SK-N-SH (cell line): ENCODE data around the gene BMP7. TPM values are rescaled to one million over a fixed set of nuclear protein-coding genes. Genes with fewer than 3 reads are reported as not detected.

Experiments used
- CTCF ChIA-PET: fragments of 300-600, 350-600 bp; formaldehyde crosslinking; extraction: SDS; loops from one replicate; lab custom pipeline; 2021; lab: Yijun Ruan, JAX
- POLR2A ChIA-PET: fragments of 350-600 bp; sonication (Branson Sonifier 250); formaldehyde crosslinking; extraction: SDS; loops from one replicate; lab custom pipeline; 2020; ENCODE audit warnings: antibody characterized with exemption, inconsistent platforms; lab: Yijun Ruan, JAX
- DNase-seq: peaks from one replicate; pipeline ENCODE4 v3.0.0; 2012
- H2AFZ ChIP-seq: fragments of 200-600 bp; sonication (generic); 2 replicates; pipeline ENCODE4 v1.8.1; 2016; ENCODE audit warnings: antibody characterized with exemption, mild to moderate bottlenecking, low read depth
- H3F3A ChIP-seq: fragments of 200-600 bp; sonication (generic); replicated peaks from 2 replicates; pipeline ENCODE3; 2016; ENCODE audit warnings: antibody characterized with exemption, mild to moderate bottlenecking; ENCODE audit not compliant: insufficient read depth
- H3K27ac ChIP-seq, 2 experiments: fragments of 200-500 bp in 1 of 2; fragments of 200-600 bp in 1 of 2; sonication (Bioruptor generic) in 1 of 2; sonication (generic), shearing (Covaris generic) in 1 of 2; 2 replicates each; pipeline versions ENCODE4 v1.5.1 to v1.6.1; 2014 to 2016; ENCODE audit warnings: low read depth in 2 of 2, inconsistent platforms in 1 of 2, low read length in 1 of 2, mild to moderate bottlenecking in 1 of 2, mixed read lengths in 1 of 2
- H3K27me3 ChIP-seq: fragments of 200-600 bp; sonication (generic), shearing (Covaris generic); 2 replicates; pipeline ENCODE4 v1.6.1; 2016; ENCODE audit warnings: mixed run types; ENCODE audit not compliant: insufficient read depth
- H3K36me3 ChIP-seq, 2 experiments: fragments of 200-500 bp in 1 of 2; fragments of 200-600 bp in 1 of 2; sonication (Bioruptor generic) in 1 of 2; sonication (generic) in 1 of 2; replicated peaks in 1 of 2; 2 replicates each; pipeline versions ENCODE3 to v1.5.1; 2014 to 2016; ENCODE audit warnings: low read length in 1 of 2, mild to moderate bottlenecking in 1 of 2; ENCODE audit not compliant: insufficient read depth in 2 of 2, control insufficient read depth in 1 of 2
- H3K4me1 ChIP-seq, 2 experiments: fragments of 200-500 bp in 1 of 2; fragments of 200-600 bp in 1 of 2; sonication (Bioruptor generic) in 1 of 2; sonication (generic), shearing (Covaris generic) in 1 of 2; 2 replicates each; pipeline versions ENCODE4 v1.5.1 to v1.6.1; 2014 to 2016; ENCODE audit warnings: low read depth in 1 of 2, low read length in 1 of 2, mixed run types in 1 of 2; ENCODE audit not compliant: insufficient read depth in 2 of 2, control insufficient read depth in 1 of 2
- H3K4me2 ChIP-seq: fragments of 200-600 bp; sonication (generic), shearing (Covaris generic); 2 replicates; pipeline ENCODE4 v1.6.1; 2017; ENCODE audit warnings: mixed run types
- H3K4me3 ChIP-seq, 2 experiments: fragments of 200-500 bp in 1 of 2; fragments of 200-600 bp in 1 of 2; sonication (Bioruptor generic) in 1 of 2; sonication (generic), shearing (Covaris generic) in 1 of 2; 2 replicates each; pipeline versions ENCODE4 v1.5.1 to v1.8.1; 2014 to 2016; ENCODE audit warnings: low read depth in 2 of 2, inconsistent platforms in 1 of 2, low read length in 1 of 2, mild to moderate bottlenecking in 1 of 2, mixed read lengths in 1 of 2, moderate library complexity in 1 of 2
- H3K79me2 ChIP-seq: fragments of 200-600 bp; sonication (generic); 2 replicates; pipeline ENCODE4 v1.8.1; 2017; ENCODE audit warnings: mild to moderate bottlenecking; ENCODE audit not compliant: insufficient read depth
- H3K9ac ChIP-seq: fragments of 200-600 bp; sonication (generic); 2 replicates; pipeline ENCODE4 v1.6.1; 2017; ENCODE audit warnings: mixed run types
- H3K9me2 ChIP-seq: fragments of 200-600 bp; sonication (generic); 2 replicates; pipeline ENCODE4 v1.6.1; 2017; ENCODE audit warnings: mixed run types
- H3K9me3 ChIP-seq: fragments of 200-600 bp; sonication (generic); 2 replicates; pipeline ENCODE4 v1.6.1; 2017; ENCODE audit warnings: mixed run types, mild to moderate bottlenecking, moderate library complexity
- H4K20me1 ChIP-seq: fragments of 200-600 bp; sonication (generic); 2 replicates; pipeline ENCODE4 v1.6.1; 2017; ENCODE audit warnings: mild to moderate bottlenecking, mixed run types; ENCODE audit not compliant: insufficient read depth
- CHD2 ChIP-seq: fragments of 150-350 bp; IDR thresholded peaks from 2 replicates; pipeline ENCODE4 v1.6.1; 2018; ENCODE audit warnings: low read length; ENCODE audit not compliant: partially characterized antibody
- CTCF ChIP-seq: fragments of 200-600 bp; sonication (generic); IDR thresholded peaks from 2 replicates; pipeline ENCODE4 v1.6.1; 2017; ENCODE audit warnings: antibody characterized with exemption, mild to moderate bottlenecking, moderate library complexity
- FOSL2 ChIP-seq: IDR thresholded peaks from 2 replicates; pipeline ENCODE4 v1.4.0; 2012; ENCODE audit warnings: low read depth, mild to moderate bottlenecking, moderate library complexity, borderline replicate concordance
- FOXJ3 ChIP-seq: sonication (generic); formaldehyde crosslinking; IDR thresholded peaks from 2 replicates; pipeline ENCODE4 v1.5.1; 2020; ENCODE audit warnings: mild to moderate bottlenecking, missing genetic modification reagents
- FOXM1 ChIP-seq: IDR thresholded peaks from 2 replicates; pipeline ENCODE4 v1.4.0; 2012; ENCODE audit warnings: low read depth, mild to moderate bottlenecking
- JUND ChIP-seq: IDR thresholded peaks from 2 replicates; pipeline ENCODE4 v1.4.0; 2012
- MEF2A ChIP-seq: IDR thresholded peaks from 2 replicates; pipeline ENCODE4 v1.4.0; 2012; ENCODE audit warnings: low read depth, borderline replicate concordance
- MXI1 ChIP-seq: IDR thresholded peaks from 2 replicates; pipeline ENCODE4 v1.6.1; 2012; ENCODE audit warnings: mild to moderate bottlenecking, low read depth, low read length, improper control_type of control experiment
- NRF1 ChIP-seq: IDR thresholded peaks from 2 replicates; pipeline ENCODE4 v1.6.1; 2012; ENCODE audit warnings: low read depth, mild to moderate bottlenecking, low read length
- PBX3 ChIP-seq: IDR thresholded peaks from 2 replicates; pipeline ENCODE4; 2012
- POLR2AphosphoS5 ChIP-seq: IDR thresholded peaks from 2 replicates; pipeline ENCODE4 v1.6.1; 2012; ENCODE audit warnings: low read depth, low read length
- RCOR1 ChIP-seq: fragments of 150-350 bp; IDR thresholded peaks from 2 replicates; pipeline ENCODE4 v1.6.1; 2017; ENCODE audit warnings: antibody characterized with exemption, low read length
- REST ChIP-seq: IDR thresholded peaks from 2 replicates; pipeline ENCODE4 v1.6.1; 2012; ENCODE audit warnings: mild to moderate bottlenecking, low read depth, low read length, moderate library complexity
- RFX5 ChIP-seq: IDR thresholded peaks from 2 replicates; pipeline ENCODE4 v1.6.1; 2012; ENCODE audit warnings: mild to moderate bottlenecking, improper control_type of control experiment, low read length
- RXRA ChIP-seq: IDR thresholded peaks from 2 replicates; pipeline ENCODE4 v1.4.0; 2012; ENCODE audit warnings: low read depth, mild to moderate bottlenecking, borderline replicate concordance
- SIN3A ChIP-seq: IDR thresholded peaks from 2 replicates; pipeline ENCODE4 v1.6.1; 2012; ENCODE audit warnings: low read depth, mild to moderate bottlenecking, low read length, moderate library complexity, borderline replicate concordance
- TCF12 ChIP-seq: IDR thresholded peaks from 2 replicates; pipeline ENCODE4 v1.4.0; 2012
- TEAD4 ChIP-seq: IDR thresholded peaks from 2 replicates; pipeline ENCODE4 v1.4.0; 2012; ENCODE audit warnings: mild to moderate bottlenecking, borderline replicate concordance; ENCODE audit not compliant: insufficient read depth
- ZBTB33 ChIP-seq: IDR thresholded peaks from 2 replicates; pipeline ENCODE4 v1.4.0; 2012; ENCODE audit warnings: low read depth, borderline replicate concordance
- WGBS: methylation state at CpG from one replicate; pipeline ENCODE4 v1.1.6; 2017; ENCODE audit warnings: low lambda C conversion rate; 5-methylcytosine and 5-hydroxymethylcytosine counted together
- polyA plus RNA-seq, 3 experiments: library from polyadenylated mRNA; depleted of rRNA; stranded (reverse); fragments of >200 nt; gene quantifications; 2 replicates each; pipeline ENCODE4 v1.2.3, GENCODE V29; 2012

BMP7 gene
- polyA plus RNA-seq, 1 of the 3 experiments (the other 2 are of a cell fraction): not detected

- H3K9me3 ChIP-seq: no peaks in the 10 kb centered on the region
- no peak overlapping the region for H3K27ac ChIP-seq
- 49% methylated on average over 5 of the region's 5 CpGs for WGBS
- H3K79me2 ChIP-seq: no peaks in the 10 kb centered on the region
- no peak overlapping the region for H3K4me3 ChIP-seq
- no peaks in the 10 kb centered on the region for H4K20me1 ChIP-seq
- no peaks in the 10 kb centered on the region; a peak in 1 of 4 replicates for H3K4me1 ChIP-seq
- H3F3A ChIP-seq: no peaks in the 10 kb centered on the region
- no peaks in the 10 kb centered on the region for H3K36me3 ChIP-seq
- H3K9me2 ChIP-seq: no peaks in the 10 kb centered on the region
- no peak overlapping the region for H3K4me2 ChIP-seq
- H2AFZ ChIP-seq: no peak overlapping the region
- ChIA-PET CTCF (interaction anchor here (0.9 kb wide), 1 partner anchor 25 kb away, joined by 3 read pairs; no protein-coding TSS in a partner anchor), POLR2A (no interaction called here)
- TF ChIP-seq CHD2 (no peak), MEF2A (no peak), MXI1 (no peak), SIN3A (no peak), REST (no peak), RCOR1 (no peak), JUND (no peak), FOXM1 (no peak), RFX5 (no peak)
- H3K27me3 ChIP-seq: no peaks in the 10 kb centered on the region
- DNase-seq: no peak
- H3K9ac ChIP-seq: no peak overlapping the region
These were observed 40.3 kb upstream of the BMP7 start for GRCh38 chr20:57306747-57307146.

GRCh38 chr20:57301026-57301425 lies 34.6 kb upstream of the BMP7 start:
- POLR2A ChIA-PET: no interaction called here
- Histone ChIP-seq H3K9me2 (no peaks in the 10 kb centered on the region), H3K27ac (no peak overlapping the region), H4K20me1 (no peaks in the 10 kb centered on the region), H3F3A (no peaks in the 10 kb centered on the region), H3K4me2 (no peak overlapping the region), H3K79me2 (no peaks in the 10 kb centered on the region), H3K36me3 (no peaks in the 10 kb centered on the region), H2AFZ (no peak overlapping the region), H3K27me3 (no peaks in the 10 kb centered on the region), H3K4me3 (no peak overlapping the region), H3K4me1 (no peaks in the 10 kb centered on the region), H3K9me3 (no peaks in the 10 kb centered on the region), H3K9ac (no peak overlapping the region)
- DNase-seq: no peak
- CTCF ChIA-PET: interaction anchor here (0.7 to 1.4 kb wide), 4 partner anchors 14 to 42 kb away, joined by 3 to 5 read pairs (median 4); no protein-coding TSS in a partner anchor
- 67% methylated on average over 14 of the region's 14 CpGs for WGBS
- TF ChIP-seq FOXM1: no peak
- no peak for TF ChIP-seq ZBTB33
- TF ChIP-seq RFX5: no peak
- no peak for TF ChIP-seq RXRA
- no peak for TF ChIP-seq TEAD4
- no peak for TF ChIP-seq NRF1
- TF ChIP-seq POLR2AphosphoS5: no peak
- TF ChIP-seq FOSL2: no peak
- no peak for TF ChIP-seq TCF12
- TF ChIP-seq FOXJ3 (CRISPR knock-in tag): no peak
- no peak for TF ChIP-seq CTCF
- no peak for TF ChIP-seq CHD2
- TF ChIP-seq JUND: no peak
- no peak for TF ChIP-seq PBX3
